ENCODE measurements around the gene CNTN4.

CNTN4 gene

GRCh38 chr3:2655229-2655701, 556.6 kb downstream of the CNTN4 start:
- Histone ChIP-seq H3K9me3 (ENCODE audit: control insufficient read depth in 1 of 2, low read length in 2 of 2) (no peaks in the 10 kb centered on the region), H3K4me1 (ENCODE audit: control insufficient read depth in 1 of 2, insufficient read depth in 2 of 2, low read length in 2 of 2) (no peaks in the 10 kb centered on the region), H3K27me3 (ENCODE audit: low read depth, low read length) (no peaks in the 10 kb centered on the region), H3K27ac (ENCODE audit: low read length) (no peak overlapping the region), H3K36me3 (ENCODE audit: control insufficient read depth in 1 of 2, insufficient read depth in 2 of 2, low read length in 2 of 2) (no peaks in the 10 kb centered on the region), H3K4me3 (ENCODE audit: low read depth in 1 of 2, low read length in 2 of 2) (no peak overlapping the region)

DNA sequence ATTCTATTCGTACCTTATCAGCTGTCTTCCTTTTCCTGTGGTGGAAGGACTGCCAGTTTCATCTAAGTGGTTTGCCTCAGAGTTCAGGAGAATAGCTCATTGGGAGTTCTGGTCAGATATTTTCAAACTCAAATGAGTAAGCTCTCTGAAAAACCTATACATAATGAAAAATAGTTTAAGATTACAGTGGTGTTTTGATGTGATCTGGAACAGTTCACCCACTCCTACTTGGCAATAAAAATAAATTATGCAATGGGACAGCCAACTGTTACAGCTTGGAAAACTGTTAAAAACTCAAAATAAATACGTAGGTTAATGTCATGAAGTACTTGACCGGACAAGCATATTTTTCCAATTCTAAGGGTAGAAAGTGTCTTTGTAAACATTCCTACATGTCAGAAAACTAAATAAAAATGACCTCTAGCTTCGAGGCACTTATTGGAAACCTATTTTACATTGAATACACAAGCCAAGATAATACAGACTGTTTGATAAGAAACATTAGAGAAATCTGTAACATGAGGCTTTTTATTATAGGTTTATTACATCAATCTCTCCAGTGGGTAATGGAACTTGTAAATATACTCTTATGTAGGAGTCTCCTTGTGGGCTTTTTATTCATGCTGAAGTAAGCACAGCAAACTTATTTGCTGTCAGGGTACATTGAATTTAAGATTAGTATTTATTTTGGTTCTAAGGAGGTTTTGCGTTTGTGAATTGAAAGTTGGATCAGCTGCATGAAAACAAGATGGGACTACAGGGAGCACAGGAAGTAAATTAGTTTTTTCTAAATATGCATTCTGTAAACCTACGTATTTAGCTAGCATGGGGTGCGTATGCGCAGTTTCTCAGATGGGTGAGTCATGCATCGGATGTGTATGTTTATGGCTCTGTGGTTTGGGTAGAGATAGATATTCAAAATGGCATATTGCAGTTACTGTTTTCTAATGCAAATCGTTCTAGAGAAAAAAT, 558.4 kb downstream of the CNTN4 start:
- Histone ChIP-seq H3K36me3 (ENCODE audit: control insufficient read depth in 1 of 2, insufficient read depth in 2 of 2, low read length in 2 of 2) (no peaks in the 10 kb centered on the region), H3K27ac (ENCODE audit: low read length) (no peak overlapping the region), H3K4me1 (ENCODE audit: control insufficient read depth in 1 of 2, insufficient read depth in 2 of 2, low read length in 2 of 2) (no peaks in the 10 kb centered on the region), H3K4me3 (ENCODE audit: low read depth in 1 of 2, low read length in 2 of 2) (no peak overlapping the region), H3K27me3 (ENCODE audit: low read depth, low read length) (no peaks in the 10 kb centered on the region), H3K9me3 (ENCODE audit: control insufficient read depth in 1 of 2, low read length in 2 of 2) (no peaks in the 10 kb centered on the region)

GRCh38 chr3:2657971-2658370, 559.3 kb downstream of the CNTN4 start:
- Histone ChIP-seq H3K4me1 (ENCODE audit: control insufficient read depth in 1 of 2, insufficient read depth in 2 of 2, low read length in 2 of 2) (no peaks in the 10 kb centered on the region), H3K4me3 (ENCODE audit: low read depth in 1 of 2, low read length in 2 of 2) (no peak overlapping the region), H3K27me3 (ENCODE audit: low read depth, low read length) (no peaks in the 10 kb centered on the region), H3K27ac (ENCODE audit: low read length) (no peak overlapping the region), H3K9me3 (ENCODE audit: control insufficient read depth in 1 of 2, low read length in 2 of 2) (no peaks in the 10 kb centered on the region), H3K36me3 (ENCODE audit: control insufficient read depth in 1 of 2, insufficient read depth in 2 of 2, low read length in 2 of 2) (no peaks in the 10 kb centered on the region)

- Histone ChIP-seq H3K36me3 (ENCODE audit: control insufficient read depth in 1 of 2, insufficient read depth in 2 of 2, low read length in 2 of 2) (no peaks in the 10 kb centered on the region), H3K27me3 (ENCODE audit: low read depth, low read length) (no peaks in the 10 kb centered on the region), H3K4me1 (ENCODE audit: control insufficient read depth in 1 of 2, insufficient read depth in 2 of 2, low read length in 2 of 2) (no peaks in the 10 kb centered on the region), H3K27ac (ENCODE audit: low read length) (no peak overlapping the region), H3K4me3 (ENCODE audit: low read depth in 1 of 2, low read length in 2 of 2) (no peak overlapping the region), H3K9me3 (ENCODE audit: control insufficient read depth in 1 of 2, low read length in 2 of 2) (no peaks in the 10 kb centered on the region)
Observed at GRCh38 chr3:2659896-2660295, 561.2 kb downstream of the CNTN4 start.

- no peaks in the 10 kb centered on the region for H3K4me1 ChIP-seq (ENCODE audit: control insufficient read depth in 1 of 2, insufficient read depth in 2 of 2, low read length in 2 of 2)
- no peaks in the 10 kb centered on the region for H3K27me3 ChIP-seq (ENCODE audit: low read depth, low read length)
- H3K9me3 ChIP-seq (ENCODE audit: control insufficient read depth in 1 of 2, low read length in 2 of 2) = no peaks in the 10 kb centered on the region
- H3K4me3 ChIP-seq (ENCODE audit: low read depth in 1 of 2, low read length in 2 of 2) = no peak overlapping the region
- H3K36me3 ChIP-seq (ENCODE audit: control insufficient read depth in 1 of 2, insufficient read depth in 2 of 2, low read length in 2 of 2) = no peaks in the 10 kb centered on the region
- H3K27ac ChIP-seq (ENCODE audit: low read length) = no peak overlapping the region
Observed at GRCh38 chr3:2661078-2661477, 562.4 kb downstream of the CNTN4 start.

DNA sequence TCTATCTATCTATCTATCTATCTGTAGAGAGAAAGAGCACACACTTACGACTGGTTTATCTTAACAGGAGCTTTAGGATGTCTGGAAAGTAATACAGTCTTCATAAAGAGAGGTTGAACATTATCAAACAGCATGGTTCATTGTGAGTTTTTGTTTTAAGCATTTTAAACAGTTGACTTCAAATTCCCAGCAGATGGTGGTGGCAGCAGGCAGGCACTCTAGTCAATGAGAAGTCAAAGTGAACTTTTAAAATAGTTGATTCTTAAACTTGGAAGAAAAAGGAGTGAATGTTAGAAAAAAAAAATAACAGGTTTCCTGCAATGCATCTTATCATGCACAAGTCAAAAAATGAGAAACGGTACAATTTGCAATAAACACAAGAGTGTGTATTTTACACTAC, 578.8 kb downstream of the CNTN4 start:
- Histone ChIP-seq H3K36me3 (ENCODE audit: control insufficient read depth in 1 of 2, insufficient read depth in 2 of 2, low read length in 2 of 2) (no peaks in the 10 kb centered on the region), H3K4me3 (ENCODE audit: low read depth in 1 of 2, low read length in 2 of 2) (no peak overlapping the region), H3K9me3 (ENCODE audit: control insufficient read depth in 1 of 2, low read length in 2 of 2) (no peaks in the 10 kb centered on the region), H3K27ac (ENCODE audit: low read length) (no peak overlapping the region), H3K27me3 (ENCODE audit: low read depth, low read length) (no peaks in the 10 kb centered on the region), H3K4me1 (ENCODE audit: control insufficient read depth in 1 of 2, insufficient read depth in 2 of 2, low read length in 2 of 2) (no peaks in the 10 kb centered on the region)

- H3K27me3 ChIP-seq (ENCODE audit: low read depth, low read length) = no peaks in the 10 kb centered on the region
- H3K4me3 ChIP-seq (ENCODE audit: low read depth in 1 of 2, low read length in 2 of 2) = no peak overlapping the region
- no peaks in the 10 kb centered on the region for H3K4me1 ChIP-seq (ENCODE audit: control insufficient read depth in 1 of 2, insufficient read depth in 2 of 2, low read length in 2 of 2)
- no peaks in the 10 kb centered on the region for H3K9me3 ChIP-seq (ENCODE audit: control insufficient read depth in 1 of 2, low read length in 2 of 2)
- H3K36me3 ChIP-seq (ENCODE audit: control insufficient read depth in 1 of 2, insufficient read depth in 2 of 2, low read length in 2 of 2) = no peaks in the 10 kb centered on the region
- H3K27ac ChIP-seq (ENCODE audit: low read length) = no peak overlapping the region
Observed at GRCh38 chr3:2680236-2680635, 581.6 kb downstream of the CNTN4 start.

DNA sequence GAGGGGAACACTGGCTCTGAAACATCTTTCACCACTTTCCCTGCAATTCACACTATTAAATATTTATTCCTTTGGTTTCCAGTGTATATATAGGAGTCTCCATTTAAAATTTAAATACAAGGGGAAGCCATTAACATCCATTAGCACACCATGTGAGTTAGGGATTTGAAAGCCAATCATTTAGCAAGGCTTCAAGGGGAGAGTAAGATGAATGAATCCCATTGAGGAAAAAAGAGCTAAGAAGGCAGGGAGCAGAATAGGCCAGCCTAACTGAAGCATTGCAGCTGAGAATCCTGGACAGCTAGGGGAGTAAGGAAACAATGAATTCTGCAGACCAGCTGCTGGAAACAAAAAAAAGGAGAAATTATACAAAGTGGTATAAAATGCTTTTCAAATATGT, 585.4 kb downstream of the CNTN4 start:
- H3K27ac ChIP-seq (ENCODE audit: low read length) = no peak overlapping the region
- no peak overlapping the region for H3K4me3 ChIP-seq (ENCODE audit: low read depth in 1 of 2, low read length in 2 of 2)
- no peaks in the 10 kb centered on the region for H3K9me3 ChIP-seq (ENCODE audit: control insufficient read depth in 1 of 2, low read length in 2 of 2)
- no peaks in the 10 kb centered on the region for H3K36me3 ChIP-seq (ENCODE audit: control insufficient read depth in 1 of 2, insufficient read depth in 2 of 2, low read length in 2 of 2)
- no peaks in the 10 kb centered on the region for H3K4me1 ChIP-seq (ENCODE audit: control insufficient read depth in 1 of 2, insufficient read depth in 2 of 2, low read length in 2 of 2)
- no peaks in the 10 kb centered on the region for H3K27me3 ChIP-seq (ENCODE audit: low read depth, low read length)

- H3K27ac ChIP-seq (ENCODE audit: low read length) = no peak overlapping the region
- no peak overlapping the region for H3K4me3 ChIP-seq (ENCODE audit: low read depth in 1 of 2, low read length in 2 of 2)
- no peaks in the 10 kb centered on the region for H3K27me3 ChIP-seq (ENCODE audit: low read depth, low read length)
- H3K4me1 ChIP-seq (ENCODE audit: control insufficient read depth in 1 of 2, insufficient read depth in 2 of 2, low read length in 2 of 2) = no peaks in the 10 kb centered on the region
- no peaks in the 10 kb centered on the region for H3K9me3 ChIP-seq (ENCODE audit: control insufficient read depth in 1 of 2, low read length in 2 of 2)
- no peaks in the 10 kb centered on the region for H3K36me3 ChIP-seq (ENCODE audit: control insufficient read depth in 1 of 2, insufficient read depth in 2 of 2, low read length in 2 of 2)
Observed at GRCh38 chr3:2686816-2687502, 588.3 kb downstream of the CNTN4 start.

DNA sequence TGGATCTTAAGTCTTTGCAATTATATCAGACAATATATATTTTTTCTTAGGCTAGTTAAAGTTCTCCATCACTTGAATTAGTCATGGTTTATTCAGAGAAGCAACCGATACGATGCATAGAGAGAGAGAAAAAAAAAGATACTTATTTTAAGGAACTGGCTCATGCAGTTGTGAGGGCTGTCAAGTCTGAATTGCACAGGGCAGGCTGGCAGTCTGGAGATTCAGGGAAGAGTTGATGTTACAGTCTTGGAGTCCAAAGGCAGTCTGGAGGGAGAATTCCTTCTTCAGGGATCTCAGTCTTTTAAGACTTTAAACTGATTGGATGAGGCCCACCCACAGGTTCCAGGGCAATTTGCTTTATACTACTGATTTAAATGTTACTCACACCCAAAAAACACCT, 598.9 kb downstream of the CNTN4 start:
- Histone ChIP-seq H3K27ac (ENCODE audit: low read length) (no peak overlapping the region), H3K9me3 (ENCODE audit: control insufficient read depth in 1 of 2, low read length in 2 of 2) (no peaks in the 10 kb centered on the region), H3K36me3 (ENCODE audit: control insufficient read depth in 1 of 2, insufficient read depth in 2 of 2, low read length in 2 of 2) (no peaks in the 10 kb centered on the region), H3K4me3 (ENCODE audit: low read depth in 1 of 2, low read length in 2 of 2) (no peak overlapping the region), H3K4me1 (ENCODE audit: control insufficient read depth in 1 of 2, insufficient read depth in 2 of 2, low read length in 2 of 2) (no peaks in the 10 kb centered on the region), H3K27me3 (ENCODE audit: low read depth, low read length) (no peaks in the 10 kb centered on the region)

GRCh38 chr3:2701471-2701870, 602.8 kb downstream of the CNTN4 start:
- Histone ChIP-seq H3K27me3 (ENCODE audit: low read depth, low read length) (no peaks in the 10 kb centered on the region), H3K36me3 (ENCODE audit: control insufficient read depth in 1 of 2, insufficient read depth in 2 of 2, low read length in 2 of 2) (no peaks in the 10 kb centered on the region), H3K4me1 (ENCODE audit: control insufficient read depth in 1 of 2, insufficient read depth in 2 of 2, low read length in 2 of 2) (no peaks in the 10 kb centered on the region), H3K27ac (ENCODE audit: low read length) (no peak overlapping the region), H3K9me3 (ENCODE audit: control insufficient read depth in 1 of 2, low read length in 2 of 2) (no peaks in the 10 kb centered on the region), H3K4me3 (ENCODE audit: low read depth in 1 of 2, low read length in 2 of 2) (no peak overlapping the region)
